Measurements from ENCODE around the gene CACNA1E. TPM values are rescaled to one million over a fixed set of nuclear protein-coding genes. Genes with fewer than 3 reads are reported as not detected.

The CACNA1E gene
- total RNA-seq, 2 experiments from 2014 or later = not detected

GRCh38 chr1:181659321-181659957 is 176.1 kb downstream of the CACNA1E start:
- intact Hi-C loops (cut with micrococcal nuclease; ENCODE audit: unreplicated experiment) = no loop called here
- H3K4me3 ChIP-seq (ENCODE audit: low read depth, low read length, poor library complexity, severe bottlenecking) = no peak overlapping the region
- no peaks in the 10 kb centered on the region for H3K9me3 ChIP-seq (ENCODE audit: low read length)
- no peaks in the 10 kb centered on the region for H3K9me2 ChIP-seq (ENCODE audit: insufficient read depth, low read length)
- no peaks in the 10 kb centered on the region for H3K79me2 ChIP-seq (ENCODE audit: insufficient read depth, low read depth, low read length)
- no peak overlapping the region for H2AFZ ChIP-seq (ENCODE audit: low read length)
- TF ChIP-seq CTCF (conservative IDR thresholded peaks at IDR 0.05; ENCODE audit: low read length) (no peak), EZH2phosphoT487 (IDR thresholded peaks at IDR 0.05; ENCODE audit: borderline replicate concordance, low read depth, low read length) (no peak)
- H3K36me3 ChIP-seq (ENCODE audit: insufficient read depth, low read length) = no peaks in the 10 kb centered on the region
- no peaks in the 10 kb centered on the region for H3K4me1 ChIP-seq (ENCODE audit: insufficient read depth, low read length, poor library complexity, severe bottlenecking)
- ChIA-PET POLR2A (no interaction called here), CTCF (ENCODE audit: unreplicated experiment) (no interaction called here)
- H4K20me1 ChIP-seq (ENCODE audit: insufficient read depth, low read length) = no peaks in the 10 kb centered on the region
- no TSS peak for BruUV-seq (replicated peaks)
- no peak overlapping the region for H3K27ac ChIP-seq (ENCODE audit: low read depth, low read length, poor library complexity, severe bottlenecking)
- DNase-seq (ENCODE audit: low spot score) = no peak
- no peak overlapping the region for H3K4me2 ChIP-seq (ENCODE audit: low read length)

DNA sequence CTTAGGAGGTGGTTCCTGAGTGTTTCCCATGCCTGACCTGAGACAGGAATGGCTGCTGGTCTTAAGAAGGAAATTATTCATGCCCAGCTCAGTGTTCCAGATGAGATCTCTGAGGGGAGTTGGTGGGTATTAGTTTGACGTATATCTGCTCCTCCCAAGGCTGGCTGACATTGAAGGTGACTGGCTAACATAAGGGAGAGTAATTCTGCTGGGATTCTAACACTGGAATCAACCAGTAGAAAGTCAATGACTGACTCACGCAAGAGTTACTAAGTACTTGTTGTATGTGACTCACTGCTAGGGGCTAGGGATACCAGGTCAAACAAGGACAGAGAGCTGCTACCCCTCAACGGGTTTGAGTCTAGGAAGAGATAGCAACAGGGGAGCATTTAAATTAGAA is 177.3 kb downstream of the CACNA1E start:
- no TSS peak for BruUV-seq (replicated peaks)
- intact Hi-C loops (cut with micrococcal nuclease; ENCODE audit: unreplicated experiment) = no loop called here

More for the DNA sequence above, 177.3 kb downstream of the CACNA1E start:
- Histone ChIP-seq H3K9me2 (ENCODE audit: insufficient read depth, low read length) (no peaks in the 10 kb centered on the region), H3K4me1 (ENCODE audit: insufficient read depth, low read length, poor library complexity, severe bottlenecking) (no peaks in the 10 kb centered on the region), H3K27ac (ENCODE audit: low read depth, low read length, poor library complexity, severe bottlenecking) (no peak overlapping the region), H2AFZ (ENCODE audit: low read length) (no peak overlapping the region), H3K4me2 (ENCODE audit: low read length) (no peak overlapping the region), H3K36me3 (ENCODE audit: insufficient read depth, low read length) (no peaks in the 10 kb centered on the region), H3K9me3 (ENCODE audit: low read length) (no peaks in the 10 kb centered on the region), H3K4me3 (ENCODE audit: low read depth, low read length, poor library complexity, severe bottlenecking) (no peak overlapping the region), H4K20me1 (ENCODE audit: insufficient read depth, low read length) (no peaks in the 10 kb centered on the region), H3K79me2 (ENCODE audit: insufficient read depth, low read depth, low read length) (no peaks in the 10 kb centered on the region)
- ChIA-PET POLR2A (no interaction called here), CTCF (ENCODE audit: unreplicated experiment) (interaction anchor here (0.6 kb wide), 1 partner anchor 9 kb away, joined by 3 read pairs; no protein-coding TSS in a partner anchor)
- DNase-seq (ENCODE audit: low spot score) = no peak
- no peak for TF ChIP-seq CTCF (conservative IDR thresholded peaks at IDR 0.05; ENCODE audit: low read length)
- TF ChIP-seq EZH2phosphoT487 (IDR thresholded peaks at IDR 0.05; ENCODE audit: borderline replicate concordance, low read depth, low read length) = no peak

Measured in OCI-LY7 (cell line).